ENCODE measurements around the gene NEURL1. TPM values are rescaled to one million over a fixed set of nuclear protein-coding genes. Genes with fewer than 3 reads are reported as not detected.

Gene NEURL1
- total RNA-seq, 1 experiment from 2014 or later: 0.95 TPM

DNA sequence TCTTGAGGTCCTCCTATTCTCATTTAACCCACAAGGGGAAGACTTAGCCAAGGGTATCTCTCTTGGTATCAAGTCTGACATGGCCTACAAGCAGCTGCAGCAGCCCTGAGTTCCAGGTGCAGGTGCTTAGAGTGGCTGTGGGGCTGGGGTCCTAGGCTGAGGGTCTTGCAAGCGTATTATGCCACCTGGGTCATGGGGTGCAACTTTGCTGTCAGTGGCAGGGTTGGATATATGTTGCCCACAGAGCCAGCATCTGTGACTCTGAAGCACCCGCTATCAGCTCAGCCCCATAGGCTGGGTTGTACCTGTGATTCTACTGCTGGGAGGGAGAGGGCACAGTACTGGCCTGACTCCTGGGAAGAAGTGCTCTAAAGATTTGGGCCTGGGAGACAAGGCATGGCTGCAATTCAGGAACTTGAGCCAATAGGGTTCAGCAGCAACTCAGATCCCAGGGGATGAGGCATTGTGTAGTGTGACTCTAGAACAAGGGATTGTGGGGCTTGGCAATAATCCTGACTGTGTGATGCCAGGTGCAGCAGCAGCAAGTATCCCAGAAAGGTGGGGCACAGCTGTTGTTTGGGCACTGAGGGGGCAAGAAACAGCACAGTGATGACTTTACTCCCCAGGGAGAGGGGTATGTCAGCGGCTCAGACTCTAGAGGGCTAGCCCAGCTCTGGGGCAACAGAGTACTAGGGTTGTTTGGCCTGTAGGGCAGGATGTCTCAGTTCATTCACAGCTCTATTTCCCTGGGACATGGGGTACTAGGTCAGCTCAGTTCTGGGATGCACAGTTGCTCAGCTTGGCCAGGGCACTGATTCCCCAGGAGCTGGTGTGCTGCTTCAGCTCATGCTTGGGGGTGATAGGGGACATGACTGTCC is 41.4 kb downstream of the NEURL1 start:
- no peak for DNase-seq (ENCODE audit: low spot score)
- in situ Hi-C loops (cut with HindIII; ENCODE audit: low sequenced_read_pairs): no loop called here

DNA sequence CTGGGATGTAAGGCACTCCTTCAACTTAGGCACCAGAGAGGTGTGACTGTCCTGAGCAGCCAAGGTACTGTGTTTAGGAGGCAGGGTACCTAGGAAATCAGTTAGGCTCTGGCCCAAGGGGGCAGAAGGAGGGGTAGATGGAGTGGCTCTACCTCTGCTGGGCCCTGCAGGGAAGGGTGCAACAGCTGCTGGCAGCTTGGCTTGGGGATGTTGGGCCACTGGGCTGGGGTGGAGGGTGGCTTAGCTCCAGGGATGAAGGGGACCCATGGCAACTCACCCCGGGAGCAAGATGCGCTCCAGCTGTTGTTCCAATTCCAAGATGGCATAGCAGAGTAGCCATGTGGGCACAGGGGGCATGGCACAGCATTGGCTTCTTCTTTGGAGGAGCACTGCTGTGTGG is 42.1 kb downstream of the NEURL1 start:
- no peak for DNase-seq (ENCODE audit: low spot score)
- in situ Hi-C loops (cut with HindIII; ENCODE audit: low sequenced_read_pairs): no loop called here

DNA sequence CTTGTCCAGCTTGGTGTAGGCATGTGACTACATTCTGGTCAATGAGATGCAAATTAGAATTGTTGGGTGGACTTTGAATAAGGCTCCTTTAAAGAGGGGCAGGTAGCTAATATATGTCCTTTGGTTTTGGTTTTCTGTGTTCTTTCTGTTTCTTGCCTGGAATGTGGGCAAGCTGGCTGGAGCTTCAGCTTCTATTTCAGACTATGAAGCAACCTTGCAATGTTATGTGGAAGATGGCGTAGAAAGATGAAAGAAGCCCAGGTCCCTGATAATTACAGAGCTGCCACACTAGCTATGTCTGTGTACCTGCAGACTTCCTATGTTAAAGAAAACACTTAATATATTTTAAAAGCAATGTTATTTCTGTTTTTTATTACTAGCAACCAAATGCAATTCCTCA is 46.2 kb downstream of the NEURL1 start:
- in situ Hi-C loops (cut with HindIII; ENCODE audit: low sequenced_read_pairs): no loop called here
- DNase-seq (ENCODE audit: low spot score): no peak

DNA sequence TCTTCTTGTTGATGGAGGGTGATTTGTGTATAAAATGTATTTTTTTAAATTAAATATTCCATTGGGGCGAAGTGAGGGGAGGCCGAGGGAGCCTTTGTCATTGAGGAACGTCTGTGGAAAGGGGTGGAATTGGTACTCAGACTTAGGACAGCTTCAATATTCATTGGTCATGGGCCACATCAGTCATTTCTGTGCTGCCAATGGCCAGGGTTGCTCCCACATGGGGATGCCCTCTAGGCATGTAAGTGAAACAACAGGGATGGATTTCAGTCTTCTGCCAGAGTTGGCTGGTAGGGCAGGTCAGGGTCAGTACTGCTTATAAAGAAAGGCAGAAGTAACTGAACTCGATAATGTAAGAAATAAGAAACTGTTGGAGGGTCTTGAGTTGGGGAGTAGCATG is 47.2 kb downstream of the NEURL1 start:
- in situ Hi-C loops (cut with HindIII; ENCODE audit: low sequenced_read_pairs): no loop called here

DNA sequence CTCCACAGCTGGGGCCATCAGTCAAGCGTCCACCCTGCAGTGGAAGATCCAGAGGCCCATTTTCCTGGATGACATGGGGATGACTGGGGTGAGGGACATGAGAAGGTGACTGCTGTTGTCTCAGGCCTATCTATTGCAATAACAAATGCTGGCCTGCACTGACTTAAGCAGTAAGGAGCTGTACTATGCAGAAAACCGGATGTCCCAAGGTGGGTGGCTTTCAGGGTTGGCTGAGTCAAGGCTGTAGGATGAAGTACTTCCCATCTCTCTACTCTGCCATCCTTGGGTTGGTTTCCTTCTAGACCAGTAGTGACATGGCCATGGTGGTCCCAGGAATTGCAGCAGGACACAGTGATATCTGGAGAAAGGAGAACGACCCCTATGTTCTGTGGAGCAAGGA is 48.1 kb downstream of the NEURL1 start:
- DNase-seq (ENCODE audit: low spot score): no peak
- in situ Hi-C loops (cut with HindIII; ENCODE audit: low sequenced_read_pairs): no loop called here

More for the DNA sequence above, 47.2 kb downstream of the NEURL1 start:
- DNase-seq (ENCODE audit: low spot score): no peak

DNA sequence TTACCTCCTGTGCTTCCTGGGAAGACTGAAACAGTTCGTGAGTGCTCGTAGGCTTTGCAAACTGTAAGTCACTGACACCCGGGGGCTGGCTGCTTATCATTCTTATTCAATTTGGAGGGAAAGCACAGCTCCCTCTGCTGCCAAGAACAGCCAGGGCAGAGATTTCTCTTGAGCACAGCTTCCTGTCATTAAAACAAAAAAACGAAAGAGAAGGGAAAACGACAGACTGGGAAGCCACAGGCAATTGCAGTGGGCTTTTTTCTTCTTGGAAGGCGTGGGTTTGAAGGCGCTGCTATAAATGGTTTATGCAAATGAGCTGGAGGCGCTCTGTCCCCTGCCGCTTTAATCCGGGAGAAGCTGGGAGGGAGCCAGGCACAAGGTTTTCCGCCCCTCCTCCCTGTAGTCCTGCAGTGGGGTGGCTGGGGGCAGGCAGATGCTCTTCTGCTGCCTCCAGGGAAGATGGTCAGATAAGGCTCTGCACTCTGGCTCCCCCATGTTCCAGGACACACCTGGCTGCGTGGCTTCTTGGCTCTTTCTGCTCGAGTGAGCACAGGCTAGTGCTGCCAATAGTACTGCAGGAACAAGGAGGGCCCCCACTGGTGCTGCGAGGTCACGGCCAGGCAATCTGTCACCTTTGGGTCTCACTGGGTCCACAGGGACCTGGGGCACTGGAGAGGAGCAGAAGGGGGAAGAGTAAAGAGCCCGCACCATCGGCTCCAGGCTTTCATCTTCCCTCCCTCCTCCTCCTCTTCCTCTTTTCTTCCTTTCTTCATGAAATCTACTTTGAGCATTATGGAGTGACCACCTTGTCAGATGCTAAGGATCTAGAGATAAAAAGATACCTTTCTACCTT is 49.5 kb downstream of the NEURL1 start:
- DNase-seq (ENCODE audit: low spot score): peak; percentile 93
- in situ Hi-C loops (cut with HindIII; ENCODE audit: low sequenced_read_pairs): no loop called here

DNA sequence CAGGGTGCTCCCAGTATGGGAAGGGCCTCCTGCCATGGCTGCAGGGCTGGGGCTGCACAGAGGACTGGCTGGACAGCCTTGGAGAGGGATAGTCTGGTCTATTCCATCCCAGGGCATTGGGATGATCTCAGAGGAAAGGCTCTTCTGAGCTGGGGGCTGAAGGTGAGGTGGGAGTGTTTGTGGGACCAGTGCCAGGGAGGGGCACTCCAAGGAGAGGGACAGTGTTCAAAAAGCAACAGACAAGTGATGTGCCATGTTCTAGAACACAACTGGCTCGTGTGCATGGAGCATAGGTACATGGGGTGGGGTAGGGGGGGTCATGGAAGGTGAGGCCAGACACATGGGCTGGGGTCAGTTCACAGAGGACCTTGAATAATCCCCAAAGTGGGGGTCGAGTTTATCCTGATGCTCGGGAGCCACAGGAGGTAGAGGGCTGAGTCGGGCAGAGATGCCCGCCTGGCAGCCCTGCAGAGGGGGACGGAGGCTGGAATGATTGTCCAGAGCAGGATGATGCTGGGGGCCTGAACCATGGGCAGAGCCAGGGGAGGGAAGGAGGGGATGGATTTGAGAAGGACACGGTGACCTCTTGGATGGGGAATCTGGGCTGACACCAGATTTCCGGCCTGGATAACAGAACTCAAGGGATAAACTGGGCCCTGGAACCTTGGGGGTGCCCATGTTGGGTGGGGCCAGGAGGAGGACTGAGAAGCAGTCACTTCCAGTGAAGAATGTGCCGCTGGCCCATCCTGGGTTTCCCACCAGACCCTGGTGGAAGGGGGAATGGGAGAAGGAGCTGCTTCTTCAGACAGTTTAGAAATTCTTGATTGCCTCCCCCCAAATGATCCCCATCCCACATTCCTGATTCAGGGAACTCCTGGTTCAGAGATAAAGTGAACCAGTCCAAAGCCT is 50.4 kb downstream of the NEURL1 start:
- DNase-seq (ENCODE audit: low spot score): no peak
- in situ Hi-C loops (cut with HindIII; ENCODE audit: low sequenced_read_pairs): no loop called here

DNA sequence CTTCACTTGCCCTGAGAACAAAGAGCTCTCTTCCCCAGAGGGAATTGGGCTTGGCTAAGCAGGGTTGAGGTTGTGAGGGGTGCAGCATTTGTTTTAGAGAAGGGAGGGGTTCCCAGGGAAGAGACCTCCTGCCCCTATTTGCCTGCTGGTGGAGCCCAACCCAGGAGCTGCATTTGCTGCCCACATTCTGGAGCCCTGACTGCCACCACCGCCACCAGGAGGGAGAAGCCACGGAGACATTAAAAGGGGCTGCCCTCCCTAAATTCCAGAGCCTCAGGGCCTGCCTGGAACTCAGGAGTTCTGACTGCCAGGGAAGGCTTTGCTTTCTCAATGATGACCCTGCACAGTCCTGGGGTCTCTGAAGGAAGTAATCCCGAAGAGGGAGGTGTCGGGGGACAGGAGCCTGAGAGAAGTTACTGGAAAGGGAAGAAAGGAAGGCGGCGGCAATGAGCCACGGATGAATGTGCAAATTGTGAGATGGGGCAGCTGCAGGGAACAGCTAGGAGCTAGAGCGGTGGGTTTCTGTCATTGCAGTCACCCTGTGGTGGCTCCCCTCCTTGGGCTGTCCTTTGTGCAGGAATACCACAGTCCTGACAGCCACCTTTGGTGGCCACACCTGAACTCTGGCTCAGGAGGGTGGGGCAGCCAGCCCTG is 51.3 kb downstream of the NEURL1 start:
- no peak for DNase-seq (ENCODE audit: low spot score)
- in situ Hi-C loops (cut with HindIII; ENCODE audit: low sequenced_read_pairs): no loop called here

DNA sequence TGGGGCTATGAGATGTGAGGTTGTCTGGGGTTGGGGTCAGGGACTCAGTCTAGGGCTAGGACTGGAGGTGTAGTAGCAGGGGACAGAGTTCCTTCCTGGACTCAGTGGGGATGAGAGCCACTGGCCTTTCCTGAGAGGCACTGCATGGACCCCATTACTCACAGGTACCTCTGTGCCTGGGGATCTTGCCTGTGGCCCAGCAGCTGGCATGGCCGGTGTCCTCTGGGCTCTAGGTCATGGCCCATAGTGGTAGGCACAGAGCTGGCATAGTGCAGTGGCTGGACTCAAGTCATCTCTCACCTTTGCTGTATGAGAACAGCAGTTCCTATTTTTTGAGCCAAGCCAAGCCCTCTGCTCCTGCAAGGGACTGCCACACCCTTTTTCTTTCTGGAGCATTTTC is 51.9 kb downstream of the NEURL1 start:
- DNase-seq (ENCODE audit: low spot score): no peak
- in situ Hi-C loops (cut with HindIII; ENCODE audit: low sequenced_read_pairs): no loop called here

DNA sequence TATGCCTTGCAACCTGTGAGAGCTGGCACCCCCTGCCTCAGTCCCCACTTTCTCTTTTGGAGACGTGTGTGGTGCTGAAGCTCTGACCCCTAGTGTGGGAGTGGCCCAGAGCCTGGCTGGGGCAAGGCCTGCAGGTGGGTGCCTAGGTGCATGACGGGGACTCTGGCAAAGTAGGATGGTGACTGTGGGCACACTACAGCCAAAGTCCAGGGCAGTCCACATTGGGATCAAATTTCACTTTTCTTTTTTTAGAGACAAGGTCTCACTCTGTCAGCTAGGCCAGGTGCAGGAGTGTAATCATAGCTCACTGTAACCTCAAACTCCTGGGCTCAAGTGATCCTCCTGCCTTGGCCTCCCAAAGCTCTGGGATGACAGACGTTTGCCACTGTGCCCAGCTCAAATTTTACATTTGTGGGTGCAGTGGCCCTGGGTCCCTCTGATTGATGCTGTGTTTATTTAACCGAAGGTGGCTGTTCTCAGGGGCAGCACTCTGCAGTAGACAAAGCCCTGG is 52.3 kb downstream of the NEURL1 start:
- in situ Hi-C loops (cut with HindIII; ENCODE audit: low sequenced_read_pairs): no loop called here
- no peak for DNase-seq (ENCODE audit: low spot score)

DNA sequence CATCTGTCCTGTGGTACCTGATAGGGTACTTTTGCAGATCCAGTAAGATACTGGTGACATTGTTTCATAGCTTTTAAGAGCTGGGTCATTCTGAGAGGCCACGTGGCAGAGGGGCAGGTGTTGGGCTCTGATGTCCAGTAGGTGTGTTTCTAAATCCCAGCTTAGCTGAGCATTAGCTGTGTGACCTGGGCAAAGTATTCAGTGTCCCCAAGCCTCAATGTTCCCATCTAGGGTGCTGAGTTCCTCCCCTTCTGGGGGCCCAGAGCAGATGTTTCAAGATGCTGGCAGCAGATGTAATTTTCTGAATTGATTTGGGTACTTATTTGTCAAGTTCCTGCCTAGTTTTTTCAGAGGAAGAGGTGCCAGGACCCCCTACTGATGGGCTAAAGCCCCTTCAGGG is 52.9 kb downstream of the NEURL1 start:
- no peak for DNase-seq (ENCODE audit: low spot score)
- in situ Hi-C loops (cut with HindIII; ENCODE audit: low sequenced_read_pairs): no loop called here

DNA sequence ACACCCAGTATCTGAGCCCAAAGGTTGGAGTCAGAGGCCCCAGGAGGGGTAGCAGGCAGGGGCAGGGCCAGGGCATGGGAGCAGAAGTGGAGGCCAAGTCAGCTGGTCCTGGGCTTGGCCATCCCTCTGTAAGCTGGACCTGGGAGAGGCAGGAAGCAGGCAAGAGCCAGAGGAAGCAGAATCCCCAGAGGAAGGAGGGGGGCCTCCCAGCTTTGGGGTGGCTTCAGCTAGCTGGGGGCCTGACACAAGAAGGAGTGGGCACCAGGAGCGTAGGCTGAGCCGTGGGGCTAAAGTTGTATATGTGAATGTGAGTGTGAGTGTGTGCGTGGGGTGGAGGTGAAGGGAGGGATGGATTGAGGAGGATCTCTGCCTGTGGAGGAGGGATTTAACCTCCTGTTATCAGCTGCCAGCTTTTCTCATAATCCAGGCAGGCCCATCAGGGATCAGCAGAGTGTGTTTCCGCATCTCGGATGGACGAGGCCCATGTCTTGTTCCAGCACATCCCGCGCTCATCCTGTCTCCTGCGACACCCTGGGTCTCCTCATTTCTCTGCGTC is 54.0 kb downstream of the NEURL1 start:
- DNase-seq (ENCODE audit: low spot score): peak; percentile 86
- in situ Hi-C loops (cut with HindIII; ENCODE audit: low sequenced_read_pairs): no loop called here

DNA sequence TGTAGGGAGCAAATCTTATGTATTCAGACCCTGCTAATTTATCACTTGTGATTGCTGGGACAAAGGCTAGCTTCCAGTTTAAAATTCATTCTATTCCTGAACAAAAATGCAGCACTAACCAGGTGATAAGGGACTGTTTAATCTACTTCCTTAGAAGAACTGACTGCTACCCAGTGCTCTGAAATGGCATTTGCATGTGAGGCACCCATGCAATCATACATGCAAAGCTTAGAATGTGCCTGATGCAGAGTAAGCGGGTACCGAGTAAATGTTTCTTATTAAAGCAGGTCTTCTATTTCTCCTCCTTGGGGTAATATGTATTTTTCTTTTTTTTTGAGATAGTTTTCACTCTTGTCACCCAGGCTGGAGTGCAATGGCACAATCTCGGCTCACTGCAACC is 54.5 kb downstream of the NEURL1 start:
- DNase-seq (ENCODE audit: low spot score): no peak
- in situ Hi-C loops (cut with HindIII; ENCODE audit: low sequenced_read_pairs): no loop called here

DNA sequence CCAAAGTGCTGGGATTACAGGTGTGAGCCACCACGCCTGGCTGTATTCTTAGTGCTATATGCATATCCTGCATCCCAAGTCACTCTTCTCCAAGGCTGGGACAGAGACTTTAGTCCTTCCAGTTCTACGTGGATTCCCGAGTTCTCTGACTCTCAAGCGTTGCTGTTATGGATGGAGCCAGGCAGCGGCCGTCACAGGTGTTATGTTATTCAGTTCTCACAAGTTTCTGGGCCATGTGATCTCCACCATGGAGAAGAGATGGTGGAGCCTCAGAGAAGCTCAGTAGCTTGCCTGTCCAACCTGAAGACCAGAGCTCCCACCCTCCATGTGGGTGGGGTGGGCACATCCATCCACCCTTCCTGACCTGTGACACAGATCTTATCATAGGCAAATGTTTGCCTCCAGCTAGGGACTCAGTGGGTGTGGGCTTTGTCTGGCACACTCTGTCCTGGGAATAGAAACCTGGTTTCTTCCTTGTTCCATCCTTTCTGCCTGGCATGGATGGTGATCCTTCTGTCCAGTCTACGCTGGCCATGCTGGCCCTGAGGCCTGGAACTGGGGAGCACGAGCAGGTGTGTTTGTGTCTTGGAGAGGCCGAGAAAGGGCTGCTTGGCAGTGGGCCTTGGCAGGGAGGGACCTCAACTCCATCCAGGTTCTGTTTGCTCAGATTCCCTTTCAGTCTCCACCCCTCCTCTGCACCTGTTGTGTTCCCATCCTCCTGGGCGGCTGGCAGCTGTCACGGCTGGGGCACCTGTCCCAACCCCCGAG is 55.3 kb downstream of the NEURL1 start:
- in situ Hi-C loops (cut with HindIII; ENCODE audit: low sequenced_read_pairs): no loop called here
- peak; percentile 95 for DNase-seq (ENCODE audit: low spot score)

DNA sequence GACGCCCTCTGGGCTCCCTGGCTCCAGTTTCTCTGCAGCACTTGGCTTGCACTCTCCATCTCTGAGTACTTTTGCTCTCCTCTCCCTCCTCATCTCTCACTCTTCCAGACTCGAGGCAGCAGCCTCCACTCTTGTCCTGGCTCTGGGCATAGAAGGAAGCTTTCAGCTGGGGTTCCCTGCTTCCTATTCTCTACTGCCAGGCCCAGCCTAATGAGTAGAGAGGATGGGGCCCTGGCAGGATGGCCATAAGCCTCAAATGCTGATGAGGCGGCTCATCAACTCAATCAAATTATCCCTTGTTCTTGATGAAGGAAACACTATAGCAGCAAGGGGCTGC is 55.8 kb downstream of the NEURL1 start:
- in situ Hi-C loops (cut with HindIII; ENCODE audit: low sequenced_read_pairs): no loop called here
- no peak for DNase-seq (ENCODE audit: low spot score)

DNA sequence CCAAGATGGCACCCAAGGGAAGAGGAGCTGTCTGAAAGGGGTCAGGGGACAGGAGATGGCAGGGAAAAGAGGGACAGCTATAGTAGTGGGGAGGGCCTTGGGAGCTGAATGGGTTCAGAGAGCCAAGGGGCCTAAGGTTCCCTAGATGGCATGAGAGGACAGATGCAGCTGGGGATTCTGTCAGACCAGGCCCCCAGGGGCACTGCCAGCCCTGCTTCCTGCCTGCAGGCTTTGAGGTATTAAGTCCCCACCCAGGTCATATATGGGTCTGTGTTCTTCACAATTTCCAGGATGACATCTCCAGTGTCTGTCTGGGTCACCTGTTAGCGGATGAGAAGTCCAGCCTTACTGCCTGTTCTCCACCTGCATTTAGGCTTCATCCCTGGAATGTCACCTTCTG is 56.7 kb downstream of the NEURL1 start:
- in situ Hi-C loops (cut with HindIII; ENCODE audit: low sequenced_read_pairs): no loop called here
- peak; percentile 4 for DNase-seq (ENCODE audit: low spot score)

DNA sequence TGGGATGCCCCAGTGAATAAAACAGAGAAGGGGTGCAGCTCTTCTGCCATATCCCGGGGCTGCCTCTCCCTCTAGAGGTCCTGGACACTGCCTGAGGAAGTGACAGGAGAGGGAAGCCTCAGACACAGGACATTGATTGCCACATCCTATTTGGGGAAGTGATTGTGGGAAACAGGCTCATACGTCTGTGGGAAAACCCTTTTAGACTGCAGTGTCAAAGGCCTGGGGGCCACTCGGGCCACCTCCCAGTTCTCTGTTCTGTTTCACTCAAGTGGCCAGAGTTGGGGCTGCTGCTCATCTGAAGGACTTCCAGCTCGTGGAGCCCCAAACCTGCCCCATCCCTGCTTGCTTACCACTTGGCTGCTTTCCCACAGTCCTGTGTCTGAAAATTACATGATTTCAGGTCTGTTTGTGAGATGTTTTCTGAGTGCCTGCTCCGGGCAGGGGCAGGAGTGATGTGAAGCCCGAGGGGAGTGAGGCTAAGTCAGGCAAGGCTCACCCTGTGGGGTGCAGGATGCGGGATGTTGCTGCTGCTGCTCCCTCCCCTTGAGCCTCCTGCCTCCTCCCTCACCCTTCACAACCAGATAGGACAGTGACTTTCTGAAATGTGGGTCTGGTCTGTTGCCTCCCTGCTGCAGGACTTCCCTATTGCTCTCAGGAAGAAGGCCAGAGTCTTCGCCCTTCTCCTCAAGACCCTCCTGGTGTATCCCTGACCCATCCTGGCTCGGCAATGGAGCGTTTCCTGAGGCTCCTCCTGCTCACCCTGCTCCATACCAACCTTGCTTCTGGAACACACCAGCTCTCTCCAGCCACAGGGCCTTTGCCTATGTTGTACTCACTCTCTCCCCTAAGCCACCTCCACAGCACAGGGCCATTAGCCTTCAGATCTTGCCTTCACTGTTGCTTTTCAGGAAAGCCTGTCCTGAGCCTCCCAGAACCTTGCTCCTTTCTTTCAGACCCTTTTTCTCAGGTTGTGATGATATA is 58.4 kb downstream of the NEURL1 start:
- DNase-seq (ENCODE audit: low spot score): no peak
- in situ Hi-C loops (cut with HindIII; ENCODE audit: low sequenced_read_pairs): no loop called here

All from G401 (cell line).